ENCODE measurements around the gene CSRNP3.

CSRNP3 gene

GRCh38 chr2:165470361-165470760 is 863 bp downstream of the CSRNP3 start:
- no peak for DNase-seq (ENCODE audit: low read depth in 2 of 3, low spot score in 1 of 3)

- DNase-seq (ENCODE audit: low read depth in 2 of 3, low spot score in 1 of 3), result no peak
Measured at GRCh38 chr2:165471349-165471950, 2.0 kb downstream of the CSRNP3 start.

- DNase-seq (ENCODE audit: low read depth in 2 of 3, low spot score in 1 of 3), result no peak
Measured at GRCh38 chr2:165472922-165473321, 3.4 kb downstream of the CSRNP3 start.

DNA sequence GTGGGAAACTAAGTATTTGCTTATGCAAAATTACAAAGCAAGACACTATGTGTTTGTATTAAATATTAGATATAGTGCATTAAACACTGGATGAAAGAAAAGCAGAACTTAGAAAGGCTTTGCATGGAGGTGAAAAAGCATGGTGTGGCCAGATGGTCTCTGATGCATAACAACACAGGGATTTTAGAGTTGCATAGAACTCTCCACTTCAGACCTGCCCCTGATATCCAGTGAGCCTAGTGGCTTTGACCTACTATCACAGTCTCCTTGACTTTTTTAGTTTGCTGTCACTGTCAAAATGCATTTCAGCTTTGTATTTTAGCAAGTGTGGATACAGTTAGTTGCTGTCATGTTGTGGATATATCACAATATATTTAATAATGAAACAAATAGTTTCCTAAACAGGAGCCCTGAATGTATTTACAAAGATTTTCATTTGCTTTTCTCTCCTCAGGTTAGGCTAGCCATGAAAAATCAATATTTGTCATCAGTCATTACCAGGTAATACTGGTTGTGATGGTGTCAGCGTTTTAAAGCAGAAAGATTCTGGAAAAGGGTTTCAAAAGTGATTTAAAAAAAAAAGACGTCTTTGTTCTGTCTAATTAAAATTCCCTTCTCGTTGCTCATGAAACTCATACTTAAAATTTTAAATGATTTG is 5.2 kb downstream of the CSRNP3 start:
- DNase-seq (ENCODE audit: low read depth in 2 of 3, low spot score in 1 of 3), result no peak

GRCh38 chr2:165475277-165476004 is 5.9 kb downstream of the CSRNP3 start:
- no peak for DNase-seq (ENCODE audit: low read depth in 2 of 3, low spot score in 1 of 3)

DNA sequence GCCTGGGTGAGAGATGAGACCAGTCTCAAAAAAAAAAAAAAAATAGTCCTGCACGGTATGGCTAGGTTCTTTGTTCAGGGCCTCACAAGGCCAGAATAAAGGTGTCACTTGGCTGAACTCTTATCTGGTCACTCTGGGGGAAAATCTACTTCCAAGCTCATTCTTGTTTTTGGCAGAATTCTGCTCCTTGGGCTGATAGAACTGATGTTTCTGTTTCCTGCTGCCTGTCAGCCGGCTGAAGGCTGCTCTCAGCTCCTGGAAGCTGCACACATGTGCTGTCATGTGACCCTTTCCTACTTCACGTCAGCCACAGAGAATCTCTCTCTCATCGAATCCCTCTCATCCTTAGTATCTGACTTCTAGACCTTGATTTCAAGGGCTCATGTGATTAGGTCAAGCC is 10.4 kb downstream of the CSRNP3 start:
- no peak for DNase-seq (ENCODE audit: low read depth in 2 of 3, low spot score in 1 of 3)

- DNase-seq (ENCODE audit: low read depth in 2 of 3, low spot score in 1 of 3), result no peak
Measured at GRCh38 chr2:165494573-165494972, 25.1 kb downstream of the CSRNP3 start.

DNA sequence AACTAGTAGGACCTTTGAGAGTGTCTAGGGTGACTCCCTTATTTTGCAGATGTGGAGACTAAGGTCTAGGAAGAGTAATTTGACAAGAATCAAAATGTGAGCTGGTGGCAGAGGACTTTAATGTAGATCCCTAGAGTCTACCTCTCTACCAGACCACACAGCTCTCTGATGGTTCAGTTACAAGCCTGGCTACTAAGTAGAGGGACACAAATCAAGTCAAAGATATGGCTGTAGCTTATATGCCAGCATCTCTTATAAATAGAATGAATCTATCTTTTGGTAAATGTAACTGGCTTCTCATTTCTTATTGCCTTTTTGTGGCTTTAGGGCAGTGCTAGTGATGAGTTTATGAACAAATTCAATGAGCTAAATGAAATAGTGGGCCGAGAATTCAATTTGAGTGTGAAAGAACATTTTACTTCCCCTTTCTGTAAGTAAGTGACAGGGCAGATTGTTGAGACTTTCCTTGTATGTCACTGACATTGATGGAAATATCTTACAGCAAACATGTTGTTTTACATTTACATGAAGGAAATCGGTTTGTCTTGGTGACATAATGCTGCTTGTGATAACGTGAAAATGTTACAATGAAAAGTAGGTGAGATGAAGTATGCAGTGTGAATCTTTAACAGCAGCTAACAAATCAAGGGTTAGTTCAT is 28.3 kb downstream of the CSRNP3 start:
- DNase-seq (ENCODE audit: low read depth in 2 of 3, low spot score in 1 of 3), result no peak

- no peak for DNase-seq (ENCODE audit: low read depth in 2 of 3, low spot score in 1 of 3)
Measured at GRCh38 chr2:165499131-165499530, 29.6 kb downstream of the CSRNP3 start.

DNA sequence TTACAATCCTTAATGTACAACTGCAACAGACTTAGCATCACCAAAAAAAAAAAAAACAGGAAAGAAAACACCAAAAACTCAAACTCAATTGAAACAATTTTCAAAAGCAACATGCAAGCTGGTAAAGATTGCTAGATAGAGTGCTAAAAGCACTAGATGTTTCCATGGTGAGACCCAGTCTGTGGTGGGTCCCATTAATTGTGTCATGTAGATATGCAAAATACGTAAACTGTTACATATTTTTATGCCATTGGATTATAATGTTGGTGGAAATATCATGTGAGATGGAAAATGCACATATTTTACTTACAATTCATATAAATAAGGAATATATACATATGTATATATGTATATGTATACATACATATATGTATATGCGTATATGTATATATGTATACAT is 30.5 kb downstream of the CSRNP3 start:
- no peak for DNase-seq (ENCODE audit: low read depth in 2 of 3, low spot score in 1 of 3)

DNA sequence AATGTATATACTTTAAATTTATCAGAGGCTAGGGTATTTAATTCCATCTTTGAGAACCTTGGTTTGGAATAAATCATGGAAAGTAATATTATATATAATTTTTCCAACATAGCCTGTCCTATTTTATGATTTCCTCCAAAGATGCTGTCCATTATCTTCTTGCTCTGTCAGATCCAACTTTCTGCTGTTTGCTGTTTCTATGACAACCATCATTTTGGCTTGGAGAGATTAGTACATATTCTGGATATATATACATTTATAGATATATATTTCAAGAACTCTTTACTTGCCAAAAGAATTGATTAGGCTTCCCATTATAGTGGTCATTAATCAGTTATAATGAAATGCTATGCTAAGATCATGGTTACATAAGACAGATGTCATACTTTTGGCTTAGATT is 31.3 kb downstream of the CSRNP3 start:
- no peak for DNase-seq (ENCODE audit: low read depth in 2 of 3, low spot score in 1 of 3)

DNA sequence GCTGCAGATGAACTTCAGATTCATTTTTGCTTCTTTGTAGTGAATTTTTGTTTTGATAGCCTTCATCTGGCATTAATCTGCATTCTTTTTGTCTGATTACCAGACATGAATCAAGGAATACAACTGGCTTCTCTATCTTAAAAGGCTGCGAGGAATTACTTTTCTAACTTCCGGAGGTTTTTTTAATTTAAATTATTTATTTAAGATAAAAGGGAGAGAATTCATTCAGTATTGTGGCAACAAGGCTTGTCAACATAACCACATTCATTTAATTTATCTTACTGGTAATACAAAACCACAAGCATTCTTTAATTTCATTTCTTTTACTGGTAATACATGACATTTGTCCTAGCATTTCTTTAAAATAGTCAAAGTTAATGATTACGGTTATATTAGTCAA is 36.0 kb downstream of the CSRNP3 start:
- DNase-seq (ENCODE audit: low read depth in 2 of 3, low spot score in 1 of 3), result no peak

DNA sequence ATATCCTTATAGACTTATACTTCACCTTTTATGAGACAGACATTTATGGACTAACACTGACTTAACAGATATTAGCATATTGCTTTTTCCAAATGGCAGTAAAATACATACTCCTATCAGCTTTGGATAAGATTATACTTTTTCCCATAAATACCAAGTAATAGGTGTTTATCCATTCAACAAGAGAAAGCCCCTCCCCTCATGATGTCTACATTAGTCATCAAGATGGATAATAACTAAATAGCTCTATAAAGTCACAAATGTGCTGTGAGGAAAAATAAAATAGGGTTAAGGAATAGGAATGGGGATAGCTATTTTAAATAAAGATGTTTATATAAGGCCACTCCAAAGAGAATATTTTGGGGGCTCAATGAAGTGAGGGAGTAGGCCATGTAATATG is 39.4 kb downstream of the CSRNP3 start:
- DNase-seq (ENCODE audit: low read depth in 2 of 3, low spot score in 1 of 3), result no peak

DNA sequence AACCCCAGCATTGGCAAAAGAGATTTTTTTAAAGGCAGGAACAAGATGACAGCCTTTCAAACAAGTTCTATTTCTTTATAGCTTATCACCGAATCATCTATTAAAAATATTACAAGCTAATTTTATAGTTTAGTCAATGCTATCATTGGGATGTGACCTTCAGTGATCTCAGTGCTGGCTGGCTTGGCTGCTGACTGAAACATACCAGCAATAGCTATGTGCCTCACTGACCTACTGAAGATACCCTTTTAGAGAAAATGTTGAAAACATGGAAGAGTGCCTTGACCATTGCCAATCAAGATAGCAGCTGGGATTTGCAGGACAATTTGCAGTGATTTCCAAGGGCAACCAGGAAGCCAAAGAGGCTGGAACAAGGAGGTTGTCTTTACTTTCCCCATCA is 44.0 kb downstream of the CSRNP3 start:
- no peak for DNase-seq (ENCODE audit: low read depth in 2 of 3, low spot score in 1 of 3)

- no peak for DNase-seq (ENCODE audit: low read depth in 2 of 3, low spot score in 1 of 3)
Measured at GRCh38 chr2:165518611-165519010, 49.1 kb downstream of the CSRNP3 start.

- no peak for DNase-seq (ENCODE audit: low read depth in 2 of 3, low spot score in 1 of 3)
Measured at GRCh38 chr2:165522719-165523118, 53.2 kb downstream of the CSRNP3 start.

DNA sequence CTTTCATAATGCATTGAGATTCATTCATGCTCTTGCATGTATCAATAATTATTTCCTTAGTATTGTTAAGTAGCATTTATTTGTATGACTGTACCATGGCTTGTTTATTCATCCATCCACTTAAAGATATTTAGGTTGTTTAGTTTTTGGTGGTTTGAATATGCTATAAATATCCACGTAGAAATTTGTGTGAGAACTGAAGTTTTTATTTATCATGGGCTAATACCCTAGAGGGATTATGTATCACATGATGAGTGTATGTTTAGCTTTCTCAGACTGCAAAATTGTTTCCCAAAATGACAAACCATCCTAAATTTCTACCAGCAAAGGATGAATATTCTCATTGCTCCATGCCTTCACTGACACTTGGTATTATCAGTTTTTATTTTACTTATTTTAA is 55.2 kb downstream of the CSRNP3 start:
- no peak for DNase-seq (ENCODE audit: low read depth in 2 of 3, low spot score in 1 of 3)

DNA sequence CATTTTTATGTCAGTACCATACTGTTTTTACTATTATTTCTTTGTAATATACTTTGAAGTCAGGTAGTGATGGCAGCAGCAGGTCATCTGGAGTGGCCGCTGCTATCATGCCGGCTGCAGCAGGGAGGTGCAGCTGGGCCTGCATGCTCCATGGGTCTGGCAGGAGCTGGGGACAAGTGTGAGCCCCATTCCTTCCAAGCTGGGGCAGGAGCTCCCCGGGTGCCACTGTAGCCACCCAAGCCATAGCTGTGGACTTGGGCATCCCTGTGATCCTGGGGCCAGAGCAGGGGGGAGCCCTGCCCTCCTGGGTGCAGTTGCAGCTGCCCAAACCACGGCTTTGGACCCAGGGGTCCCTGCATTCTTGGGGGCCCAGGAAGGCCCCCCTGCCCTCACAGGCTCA is 59.2 kb downstream of the CSRNP3 start:
- no peak for DNase-seq (ENCODE audit: low read depth in 2 of 3, low spot score in 1 of 3)

GRCh38 chr2:165529130-165529529 is 59.6 kb downstream of the CSRNP3 start:
- no peak for DNase-seq (ENCODE audit: low read depth in 2 of 3, low spot score in 1 of 3)

DNA sequence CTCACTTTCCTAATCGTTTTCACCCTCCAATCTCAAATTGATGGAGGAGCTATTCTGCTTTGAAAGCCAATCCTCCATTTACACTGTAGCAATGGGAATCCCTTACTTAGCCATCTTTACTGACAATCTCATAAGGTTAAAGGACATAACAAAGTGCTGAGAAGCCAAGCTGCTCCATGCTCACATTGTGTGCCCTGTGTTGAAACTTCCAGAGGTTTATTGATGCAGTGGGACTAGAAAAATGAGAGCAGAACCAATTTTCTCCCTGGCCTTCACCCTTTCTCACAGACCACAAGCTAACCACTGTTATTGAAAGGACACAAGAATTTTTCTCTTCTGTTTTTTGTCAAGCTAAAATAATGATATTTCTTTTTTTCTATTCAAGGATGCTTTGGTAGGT is 63.8 kb downstream of the CSRNP3 start:
- DNase-seq (ENCODE audit: low read depth in 2 of 3, low spot score in 1 of 3), result no peak

DNA sequence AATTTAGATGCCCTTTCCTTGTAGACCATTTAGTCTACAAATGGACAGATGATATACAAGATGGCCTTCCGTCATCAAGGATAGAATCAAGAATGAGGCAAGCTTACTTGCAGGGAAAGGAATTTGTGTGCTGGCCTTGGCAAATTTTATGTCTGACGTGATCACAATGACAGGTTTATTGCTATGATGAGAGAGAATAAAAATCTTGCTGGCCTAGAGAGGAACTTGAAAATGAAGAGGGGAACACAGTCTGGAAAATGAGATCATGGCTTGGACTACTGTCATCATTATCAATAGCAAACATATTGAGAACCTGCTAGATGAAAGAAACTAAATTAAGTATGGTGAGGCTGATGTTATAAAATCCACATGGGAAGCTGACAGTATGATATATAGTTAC is 66.0 kb downstream of the CSRNP3 start:
- no peak for DNase-seq (ENCODE audit: low read depth in 2 of 3, low spot score in 1 of 3)

DNA sequence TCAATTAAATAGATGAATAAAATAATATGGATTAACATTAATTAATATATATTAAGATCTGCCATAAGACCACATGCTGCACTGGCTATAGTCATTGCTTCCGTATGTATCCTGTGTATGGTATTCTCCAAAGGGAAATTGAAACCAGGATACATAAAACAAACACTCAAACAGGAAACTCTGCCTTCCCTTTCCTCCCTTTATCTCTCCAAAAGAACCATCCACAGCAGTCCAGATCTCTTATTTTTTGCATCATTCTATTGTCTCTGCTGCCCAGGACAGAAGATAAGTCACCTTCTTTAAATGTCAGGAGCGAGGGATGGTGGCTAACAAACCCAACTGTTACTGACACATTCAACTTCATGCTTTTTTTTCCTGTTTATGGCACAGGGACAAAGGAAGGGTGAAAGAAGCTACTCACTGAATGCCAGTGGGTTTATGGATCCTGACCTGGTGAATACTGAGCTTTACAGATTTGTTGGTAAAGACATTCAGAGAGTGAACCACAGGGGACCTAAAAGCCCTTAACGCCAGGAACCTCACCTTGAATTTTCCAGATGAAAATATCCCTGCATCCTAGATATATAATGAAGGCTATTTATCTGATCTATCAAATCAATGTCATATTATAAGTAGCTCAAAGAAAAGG is 67.5 kb downstream of the CSRNP3 start:
- DNase-seq (ENCODE audit: low read depth in 2 of 3, low spot score in 1 of 3), result no peak

All from stimulated activated CD4-positive, alpha-beta T cell treated with anti-CD3 and anti-CD28 coated beads, Interleukin-12 subunit alpha, Interleukin-12 subunit beta, amount 100 ng/mL, for 48 hours (primary cell).